ENCODE data around the gene IGFBPL1.

DNA sequence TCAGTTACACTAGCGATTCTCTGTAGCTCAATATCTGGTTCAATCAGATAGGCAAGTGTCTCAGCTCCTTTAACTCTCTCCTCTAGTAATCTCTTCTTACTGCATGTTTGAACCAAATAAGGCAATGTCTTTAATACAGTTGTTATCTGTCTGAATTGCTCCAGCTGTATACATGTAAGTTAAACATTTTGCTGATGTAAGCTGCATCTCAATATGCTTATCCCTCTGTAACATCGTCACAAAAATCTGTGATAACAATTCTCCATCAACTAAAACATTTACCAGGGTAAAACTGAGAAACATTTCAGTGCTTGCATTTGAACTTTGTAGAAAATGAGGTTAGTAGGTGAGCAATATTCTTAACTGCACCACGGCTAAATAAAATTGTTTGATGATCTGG, 29.6 kb upstream of the IGFBPL1 start:
- TF ChIP-seq, protein P1, sequence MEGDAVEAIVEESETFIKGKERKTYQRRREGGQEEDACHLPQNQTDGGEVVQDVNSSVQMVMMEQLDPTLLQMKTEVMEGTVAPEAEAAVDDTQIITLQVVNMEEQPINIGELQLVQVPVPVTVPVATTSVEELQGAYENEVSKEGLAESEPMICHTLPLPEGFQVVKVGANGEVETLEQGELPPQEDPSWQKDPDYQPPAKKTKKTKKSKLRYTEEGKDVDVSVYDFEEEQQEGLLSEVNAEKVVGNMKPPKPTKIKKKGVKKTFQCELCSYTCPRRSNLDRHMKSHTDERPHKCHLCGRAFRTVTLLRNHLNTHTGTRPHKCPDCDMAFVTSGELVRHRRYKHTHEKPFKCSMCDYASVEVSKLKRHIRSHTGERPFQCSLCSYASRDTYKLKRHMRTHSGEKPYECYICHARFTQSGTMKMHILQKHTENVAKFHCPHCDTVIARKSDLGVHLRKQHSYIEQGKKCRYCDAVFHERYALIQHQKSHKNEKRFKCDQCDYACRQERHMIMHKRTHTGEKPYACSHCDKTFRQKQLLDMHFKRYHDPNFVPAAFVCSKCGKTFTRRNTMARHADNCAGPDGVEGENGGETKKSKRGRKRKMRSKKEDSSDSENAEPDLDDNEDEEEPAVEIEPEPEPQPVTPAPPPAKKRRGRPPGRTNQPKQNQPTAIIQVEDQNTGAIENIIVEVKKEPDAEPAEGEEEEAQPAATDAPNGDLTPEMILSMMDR (IDR thresholded peaks at IDR 0.05; ENCODE audit: low read depth, low read length, missing input control), result no peak
- TF ChIP-seq, protein P2, sequence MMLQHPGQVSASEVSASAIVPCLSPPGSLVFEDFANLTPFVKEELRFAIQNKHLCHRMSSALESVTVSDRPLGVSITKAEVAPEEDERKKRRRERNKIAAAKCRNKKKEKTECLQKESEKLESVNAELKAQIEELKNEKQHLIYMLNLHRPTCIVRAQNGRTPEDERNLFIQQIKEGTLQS (IDR thresholded peaks at IDR 0.05), result no peak
- TF ChIP-seq, protein P3, sequence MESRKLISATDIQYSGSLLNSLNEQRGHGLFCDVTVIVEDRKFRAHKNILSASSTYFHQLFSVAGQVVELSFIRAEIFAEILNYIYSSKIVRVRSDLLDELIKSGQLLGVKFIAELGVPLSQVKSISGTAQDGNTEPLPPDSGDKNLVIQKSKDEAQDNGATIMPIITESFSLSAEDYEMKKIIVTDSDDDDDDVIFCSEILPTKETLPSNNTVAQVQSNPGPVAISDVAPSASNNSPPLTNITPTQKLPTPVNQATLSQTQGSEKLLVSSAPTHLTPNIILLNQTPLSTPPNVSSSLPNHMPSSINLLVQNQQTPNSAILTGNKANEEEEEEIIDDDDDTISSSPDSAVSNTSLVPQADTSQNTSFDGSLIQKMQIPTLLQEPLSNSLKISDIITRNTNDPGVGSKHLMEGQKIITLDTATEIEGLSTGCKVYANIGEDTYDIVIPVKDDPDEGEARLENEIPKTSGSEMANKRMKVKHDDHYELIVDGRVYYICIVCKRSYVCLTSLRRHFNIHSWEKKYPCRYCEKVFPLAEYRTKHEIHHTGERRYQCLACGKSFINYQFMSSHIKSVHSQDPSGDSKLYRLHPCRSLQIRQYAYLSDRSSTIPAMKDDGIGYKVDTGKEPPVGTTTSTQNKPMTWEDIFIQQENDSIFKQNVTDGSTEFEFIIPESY (IDR thresholded peaks at IDR 0.05), result no peak
- no peak for TF ChIP-seq JUND (IDR thresholded peaks at IDR 0.05)
- TF ChIP-seq, protein P4, sequence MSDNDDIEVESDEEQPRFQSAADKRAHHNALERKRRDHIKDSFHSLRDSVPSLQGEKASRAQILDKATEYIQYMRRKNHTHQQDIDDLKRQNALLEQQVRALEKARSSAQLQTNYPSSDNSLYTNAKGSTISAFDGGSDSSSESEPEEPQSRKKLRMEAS (IDR thresholded peaks at IDR 0.05), result no peak
- no peak for TF ChIP-seq RXRA (IDR thresholded peaks at IDR 0.05)
- TF ChIP-seq FOXA1 (IDR thresholded peaks at IDR 0.05), result no peak
- no peak for TF ChIP-seq EGR1 (IDR thresholded peaks at IDR 0.05; ENCODE audit: low read depth in 2 of 2)
- TF ChIP-seq TAF1 (conservative IDR thresholded peaks at IDR 0.05), result no peak
- TF ChIP-seq GABPA (IDR thresholded peaks at IDR 0.05 in 1 of 2, conservative IDR thresholded peaks at IDR 0.05 in 1 of 2), result no peak
- no peak for TF ChIP-seq YY1 (IDR thresholded peaks at IDR 0.05)
- TF ChIP-seq SP1 (IDR thresholded peaks at IDR 0.05), result no peak

Measured in liver (tissue), 3 donors.